GM12892 (cell line): ENCODE measurements around the gene HSF5.

Source experiments
- DNase-seq: peaks from one replicate; pipeline ENCODE4 v3.0.0; 2011; ENCODE audit not compliant: insufficient read length
- FAIRE-seq: peaks from 2 replicates; lab custom pipeline; 2011; peaks lifted over from hg19 to GRCh38; lab: Jason Lieb, UNC
- POLR2A ChIP-seq: IDR thresholded peaks from 2 replicates; pipeline ENCODE4 v1.6.1; 2011; ENCODE audit warnings: low read depth, low read length, control low read depth
- POLR2AphosphoS5 ChIP-seq: IDR thresholded peaks from 2 replicates; pipeline ENCODE4 v1.6.1; 2011; ENCODE audit warnings: low read depth, low read length, control low read depth
- TAF1 ChIP-seq: IDR thresholded peaks from 2 replicates; pipeline ENCODE4 v1.6.1; 2011; ENCODE audit warnings: low read depth, mild to moderate bottlenecking, control low read depth, low read length, borderline replicate concordance

The HSF5 gene

GRCh38 chr17:58416937-58417299, 71.3 kb downstream of the HSF5 start:
- FAIRE-seq (no peak), DNase-seq (no peak)
- no peak for TF ChIP-seq TAF1
- no peak for TF ChIP-seq POLR2AphosphoS5
- TF ChIP-seq POLR2A: no peak

- FAIRE-seq: no peak
- no peak for DNase-seq
- TF ChIP-seq POLR2AphosphoS5: no peak
- no peak for TF ChIP-seq POLR2A
- TF ChIP-seq TAF1: no peak
Observed at GRCh38 chr17:58416396-58416795, 71.8 kb downstream of the HSF5 start.

- FAIRE-seq (peak; percentile 66), DNase-seq (no peak)
- TF ChIP-seq POLR2AphosphoS5 (no peak), TAF1 (no peak), POLR2A (no peak)
Observed at GRCh38 chr17:58415371-58416055, 72.7 kb downstream of the HSF5 start.

- FAIRE-seq: no peak
Observed at GRCh38 chr17:58414596-58414997, 73.6 kb downstream of the HSF5 start.

GRCh38 chr17:58413684-58414083, 74.5 kb downstream of the HSF5 start:
- DNase-seq: no peak
- no peak for FAIRE-seq
- TF ChIP-seq POLR2A (no peak), TAF1 (no peak), POLR2AphosphoS5 (no peak)

More at GRCh38 chr17:58414596-58414997, 73.6 kb downstream of the HSF5 start:
- no peak for DNase-seq
- no peak for TF ChIP-seq POLR2AphosphoS5
- TF ChIP-seq TAF1: no peak
- TF ChIP-seq POLR2A: no peak

GRCh38 chr17:58412961-58413586, 75.1 kb downstream of the HSF5 start:
- FAIRE-seq (no peak), DNase-seq (no peak)
- TF ChIP-seq POLR2AphosphoS5 (no peak), TAF1 (no peak), POLR2A (no peak)

- DNase-seq (no peak), FAIRE-seq (no peak)
- no peak for TF ChIP-seq TAF1
- TF ChIP-seq POLR2AphosphoS5: no peak
- TF ChIP-seq POLR2A: no peak
Observed at GRCh38 chr17:58412064-58412703, 76.0 kb downstream of the HSF5 start.

GRCh38 chr17:58411408-58411894, 76.8 kb downstream of the HSF5 start:
- DNase-seq: no peak
- no peak for TF ChIP-seq TAF1
- no peak for TF ChIP-seq POLR2A
- TF ChIP-seq POLR2AphosphoS5: no peak
- no peak for FAIRE-seq

- DNase-seq (no peak), FAIRE-seq (no peak)
- TF ChIP-seq POLR2AphosphoS5 (no peak), POLR2A (no peak), TAF1 (no peak)
Observed at GRCh38 chr17:58410714-58411407, 77.3 kb downstream of the HSF5 start.

GRCh38 chr17:58409432-58409831, 78.8 kb downstream of the HSF5 start:
- FAIRE-seq: no peak
- TF ChIP-seq POLR2AphosphoS5 (no peak), TAF1 (no peak), POLR2A (no peak)
- DNase-seq: no peak

GRCh38 chr17:58403311-58403710, 84.9 kb downstream of the HSF5 start:
- no peak for TF ChIP-seq TAF1
- TF ChIP-seq POLR2A: no peak
- TF ChIP-seq POLR2AphosphoS5: no peak
- DNase-seq (no peak), FAIRE-seq (no peak)

GRCh38 chr17:58402679-58403078, 85.5 kb downstream of the HSF5 start:
- DNase-seq: no peak
- FAIRE-seq: no peak
- TF ChIP-seq POLR2AphosphoS5 (no peak), POLR2A (no peak), TAF1 (no peak)

GRCh38 chr17:58402047-58402446, 86.2 kb downstream of the HSF5 start:
- TF ChIP-seq POLR2AphosphoS5 (no peak), TAF1 (no peak), POLR2A (no peak)
- DNase-seq (no peak), FAIRE-seq (no peak)
